NCI-H2196 (cell line): ENCODE measurements around the gene DERL3.
A peak's percentile ranks its signal among the peaks of the same experiment; 100 is the strongest.
"Not testable (repeated sequence)": the region's sequence is repeated elsewhere in the genome, so short reads cannot be mapped to it uniquely, and the experiment has no call there.

ENCODE experiments used
- DNase-seq: peaks from one replicate; lab custom pipeline; 2025; ENCODE audit not compliant: unreplicated experiment; lab: John Stamatoyannopoulos, UW

Gene DERL3

DNA sequence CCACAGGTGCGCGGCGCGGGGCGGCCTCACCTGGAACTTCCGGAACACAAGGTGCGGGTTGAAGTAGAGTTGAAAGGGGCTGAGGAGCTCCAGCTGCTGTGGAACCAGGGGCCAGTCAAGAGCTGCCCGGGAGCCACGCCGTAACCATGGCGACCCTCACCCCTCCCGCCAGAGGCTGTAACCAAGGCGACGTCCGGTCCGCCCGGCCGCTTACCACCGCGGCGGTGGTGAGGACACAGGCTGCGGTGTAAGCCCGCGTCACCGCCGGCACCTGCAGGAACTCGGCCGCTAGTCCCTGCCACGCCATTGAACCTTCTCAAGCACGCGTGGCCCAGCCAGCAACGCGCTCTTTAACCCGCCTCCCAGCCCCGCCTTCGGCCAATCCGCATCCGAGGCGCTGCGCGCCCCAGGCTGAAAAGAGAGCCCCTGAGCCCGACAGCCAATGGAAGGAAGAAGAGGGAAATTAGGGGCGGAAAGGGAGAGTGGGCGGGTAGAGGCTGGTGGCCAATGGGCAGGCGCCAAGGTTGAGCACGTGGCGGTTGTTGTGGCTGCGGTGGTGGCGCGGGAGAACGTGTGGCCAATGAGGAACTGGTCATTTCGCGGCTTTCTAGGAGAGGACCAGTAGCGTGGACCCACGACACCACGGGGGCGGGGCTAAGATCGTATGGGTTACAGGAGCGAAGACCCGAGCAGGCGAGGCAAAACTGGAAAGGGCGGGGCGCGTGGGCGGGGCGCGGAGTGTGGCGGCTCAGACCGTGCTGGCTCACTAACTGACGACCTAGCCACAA, at the start of gene DERL3:
DERL3 (minus strand) TSS at position 326 of the 788 bp plus-strand sequence; CDS start at position 307, 19 bp downstream.
- DNase-seq, result peak; percentile 90

GRCh38 chr22:23884140-23884539, 45.3 kb upstream of the DERL3 start:
- DNase-seq, result no peak

DNA sequence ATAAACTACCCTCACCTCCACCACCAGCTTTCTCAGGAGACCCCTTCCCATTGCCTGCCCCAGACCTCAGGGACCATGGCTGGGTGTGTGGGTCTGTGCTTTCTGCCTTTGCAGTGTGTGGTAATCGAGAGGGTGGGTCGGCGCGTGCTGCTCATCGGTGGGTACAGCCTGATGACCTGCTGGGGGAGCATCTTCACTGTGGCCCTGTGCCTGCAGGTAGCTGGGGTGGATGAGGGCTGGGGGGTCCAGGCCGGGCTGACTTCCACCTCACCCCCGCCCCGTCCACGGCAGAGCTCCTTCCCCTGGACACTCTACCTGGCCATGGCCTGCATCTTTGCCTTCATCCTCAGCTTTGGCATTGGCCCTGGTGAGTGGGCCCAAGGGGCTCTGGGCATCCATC, 44.9 kb upstream of the DERL3 start:
- DNase-seq, result no peak

DNA sequence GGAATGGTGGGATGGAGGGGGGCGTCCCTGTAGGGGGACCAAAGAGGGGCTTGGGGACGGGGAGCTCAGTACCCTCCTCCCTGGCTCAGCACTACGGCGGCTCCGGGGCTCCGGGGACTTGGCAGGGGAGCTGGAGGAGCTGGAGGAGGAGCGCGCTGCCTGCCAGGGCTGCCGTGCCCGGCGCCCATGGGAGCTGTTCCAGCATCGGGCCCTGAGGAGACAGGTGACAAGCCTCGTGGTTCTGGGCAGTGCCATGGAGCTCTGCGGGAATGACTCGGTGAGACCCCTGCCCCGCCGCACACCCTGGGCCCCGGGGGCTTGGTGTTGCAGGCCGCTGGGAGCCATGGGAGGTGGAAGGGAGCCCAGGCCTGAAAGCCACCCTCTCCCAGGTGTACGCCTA, 43.6 kb upstream of the DERL3 start:
- DNase-seq, result no peak

DNA sequence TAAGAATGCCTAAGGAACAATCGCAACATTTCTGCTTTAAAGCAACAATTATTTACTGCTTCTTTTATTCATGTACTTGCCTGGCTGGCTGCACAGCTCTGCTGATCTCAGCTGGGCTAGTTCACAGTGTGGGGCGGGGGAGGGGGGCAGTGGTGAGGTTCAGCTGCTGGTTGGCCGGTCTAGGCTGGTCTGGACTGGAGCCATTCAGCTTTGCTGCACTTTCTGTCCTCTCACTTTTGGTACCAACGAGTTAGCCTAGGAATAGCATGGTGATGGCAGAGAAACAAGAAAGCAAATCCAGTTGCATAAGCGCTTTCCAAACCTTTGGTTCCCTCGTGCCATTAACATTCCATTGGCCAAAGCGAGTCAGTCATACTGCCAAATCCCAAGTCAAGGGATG, 39.4 kb upstream of the DERL3 start:
- no peak for DNase-seq

DNA sequence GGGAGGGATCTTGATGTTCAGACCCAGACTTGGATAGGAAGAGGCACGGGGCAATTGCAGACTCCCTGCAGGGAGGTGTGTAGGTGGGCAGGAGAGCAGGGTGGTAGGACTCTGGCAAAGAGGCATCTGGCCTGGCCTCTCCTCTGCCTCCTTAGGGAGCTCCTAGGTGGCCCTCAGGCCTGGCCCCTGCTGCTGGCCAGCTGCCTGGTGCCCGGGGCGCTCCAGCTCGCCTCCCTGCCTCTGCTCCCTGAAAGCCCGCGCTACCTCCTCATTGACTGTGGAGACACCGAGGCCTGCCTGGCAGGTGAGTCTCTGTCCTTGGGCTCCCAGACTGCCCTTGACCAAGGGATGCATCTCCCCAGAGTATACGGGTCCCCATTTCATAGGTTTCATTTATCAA, 38.8 kb upstream of the DERL3 start:
- no peak for DNase-seq

DNA sequence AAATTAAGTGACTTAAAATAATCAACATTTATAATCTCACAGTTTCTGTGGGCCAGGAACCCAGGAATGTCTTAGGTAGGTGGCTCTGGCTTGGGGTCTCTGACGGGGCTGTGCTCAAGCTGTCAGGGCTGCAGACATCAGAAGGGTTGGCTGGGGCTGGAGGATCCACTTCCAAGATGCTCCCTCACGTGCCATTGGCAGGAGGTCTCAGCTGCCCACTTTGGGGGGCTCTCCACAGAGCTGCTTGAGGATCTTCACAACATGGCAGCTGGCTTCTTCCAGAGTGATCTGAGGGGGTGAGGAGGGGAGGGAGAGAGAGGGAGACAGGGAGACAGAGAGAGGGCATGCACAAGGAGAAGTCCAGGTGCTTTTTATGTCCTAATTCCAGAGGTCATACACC, 37.0 kb upstream of the DERL3 start:
- no peak for DNase-seq

DNA sequence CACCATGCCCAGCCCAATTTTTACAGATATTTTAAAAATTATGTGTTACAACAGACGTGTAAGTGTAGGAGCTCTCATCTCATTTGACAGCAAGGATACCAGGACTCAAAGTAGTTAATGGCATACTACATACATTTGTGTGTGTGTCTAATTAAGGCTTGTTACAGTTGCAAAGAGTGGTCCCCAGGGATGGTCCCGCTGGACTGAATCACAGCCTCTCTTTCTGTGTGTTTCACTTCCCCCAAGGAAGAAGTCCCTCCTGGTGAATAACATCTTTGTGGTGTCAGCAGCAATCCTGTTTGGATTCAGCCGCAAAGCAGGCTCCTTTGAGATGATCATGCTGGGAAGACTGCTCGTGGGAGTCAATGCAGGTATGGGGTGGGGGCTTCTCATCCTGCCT, 36.1 kb upstream of the DERL3 start:
- DNase-seq, result no peak

- DNase-seq, result no peak
Observed at GRCh38 chr22:23868580-23868979, 29.8 kb upstream of the DERL3 start.

DNA sequence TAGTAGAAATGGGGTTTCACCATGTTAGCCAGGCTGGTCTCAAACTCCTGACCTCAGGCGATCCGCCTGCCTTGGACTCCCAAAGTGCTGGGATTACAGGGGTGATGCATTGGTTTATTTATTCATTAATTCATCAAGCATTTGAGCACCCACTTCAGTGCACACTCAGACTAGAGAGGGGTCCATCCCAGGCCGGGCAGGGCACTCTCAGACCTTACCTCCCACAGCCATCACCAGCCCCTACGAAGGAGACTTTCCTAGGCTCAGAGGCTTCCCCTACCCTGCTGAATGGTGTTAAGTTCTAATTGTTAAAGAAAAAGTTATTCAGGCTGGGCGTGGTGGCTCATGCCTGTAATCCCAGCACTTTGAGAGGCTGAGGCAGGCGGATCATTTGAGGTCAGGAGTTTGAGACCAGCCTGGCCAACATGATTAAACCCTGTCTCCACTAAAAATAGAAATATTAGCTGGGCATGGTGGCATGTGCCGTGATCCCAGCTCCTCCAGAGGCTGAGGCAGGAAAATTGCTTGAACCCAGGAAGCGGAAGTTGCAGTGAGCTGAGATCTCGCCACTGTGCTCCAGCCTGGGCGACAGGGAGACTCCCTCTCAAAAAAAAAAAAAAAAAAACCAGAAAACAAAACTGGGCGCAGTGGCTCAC, 25.8 kb upstream of the DERL3 start:
- DNase-seq, result not testable (repeated sequence)

DNA sequence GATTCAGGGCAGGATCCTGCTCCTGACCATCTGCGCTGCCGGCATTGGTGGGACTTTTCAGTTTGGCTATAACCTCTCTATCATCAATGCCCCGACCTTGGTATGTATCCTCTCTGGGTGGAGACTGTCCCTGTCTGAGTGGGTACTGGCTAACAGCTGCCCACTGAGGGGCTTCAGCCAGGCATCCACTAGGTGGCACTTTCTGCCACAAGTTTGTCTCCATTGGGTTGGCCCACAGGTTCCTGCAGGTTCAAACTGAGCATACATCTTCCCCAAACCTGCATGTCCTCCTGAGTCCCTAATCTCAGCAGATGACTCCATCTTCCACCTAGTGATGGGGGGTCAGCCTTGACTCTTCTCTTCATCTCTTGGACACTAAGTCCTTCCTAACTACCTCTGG, 23.3 kb upstream of the DERL3 start:
- DNase-seq, result peak; percentile 34

DNA sequence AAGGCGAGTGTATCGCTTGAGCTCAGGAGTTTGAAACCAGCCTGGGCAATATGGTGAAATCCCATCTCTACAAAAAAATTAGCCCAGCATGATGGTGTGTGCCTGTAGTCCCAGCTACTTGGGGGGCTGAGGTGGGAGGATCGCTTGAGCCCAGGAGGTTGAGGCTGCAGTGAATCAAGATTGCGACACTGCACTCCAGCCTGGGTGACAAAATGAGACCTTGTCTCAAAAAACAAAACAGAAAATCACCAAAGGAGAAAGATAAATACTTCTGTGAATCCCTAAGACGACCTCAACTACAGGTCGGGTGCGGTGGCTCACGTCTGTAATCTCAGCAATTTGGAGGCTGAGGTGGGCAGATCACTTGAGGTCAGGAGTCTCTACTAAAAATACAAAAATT, 21.4 kb upstream of the DERL3 start:
- not testable (repeated sequence) for DNase-seq

- no peak for DNase-seq
Observed at GRCh38 chr22:23859201-23859600, 20.4 kb upstream of the DERL3 start.

DNA sequence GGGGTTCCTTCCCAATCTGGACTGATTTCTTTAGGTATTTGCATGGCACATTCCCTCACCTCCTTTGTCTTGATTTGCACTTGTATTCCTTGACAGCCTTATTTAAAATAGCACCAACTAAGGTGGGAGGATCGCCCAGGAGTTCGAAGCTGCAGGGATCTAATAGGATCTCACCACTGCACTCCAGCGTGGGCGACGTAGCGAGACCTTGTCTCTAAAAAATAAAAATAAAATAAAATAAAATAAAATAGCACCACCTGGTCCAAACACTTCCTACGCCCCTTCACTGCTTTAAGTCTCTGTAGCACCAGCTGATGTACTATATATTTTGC, 19.6 kb upstream of the DERL3 start:
- no peak for DNase-seq

- DNase-seq, result peak; percentile 91
Observed at GRCh38 chr22:23857606-23858483, 19.0 kb upstream of the DERL3 start, which contains the start of gene SLC2A11. Gene SLC2A11 (plus strand): TSS chr22:23857875. CDS start chr22:23858000, 125 bp downstream.

DNA sequence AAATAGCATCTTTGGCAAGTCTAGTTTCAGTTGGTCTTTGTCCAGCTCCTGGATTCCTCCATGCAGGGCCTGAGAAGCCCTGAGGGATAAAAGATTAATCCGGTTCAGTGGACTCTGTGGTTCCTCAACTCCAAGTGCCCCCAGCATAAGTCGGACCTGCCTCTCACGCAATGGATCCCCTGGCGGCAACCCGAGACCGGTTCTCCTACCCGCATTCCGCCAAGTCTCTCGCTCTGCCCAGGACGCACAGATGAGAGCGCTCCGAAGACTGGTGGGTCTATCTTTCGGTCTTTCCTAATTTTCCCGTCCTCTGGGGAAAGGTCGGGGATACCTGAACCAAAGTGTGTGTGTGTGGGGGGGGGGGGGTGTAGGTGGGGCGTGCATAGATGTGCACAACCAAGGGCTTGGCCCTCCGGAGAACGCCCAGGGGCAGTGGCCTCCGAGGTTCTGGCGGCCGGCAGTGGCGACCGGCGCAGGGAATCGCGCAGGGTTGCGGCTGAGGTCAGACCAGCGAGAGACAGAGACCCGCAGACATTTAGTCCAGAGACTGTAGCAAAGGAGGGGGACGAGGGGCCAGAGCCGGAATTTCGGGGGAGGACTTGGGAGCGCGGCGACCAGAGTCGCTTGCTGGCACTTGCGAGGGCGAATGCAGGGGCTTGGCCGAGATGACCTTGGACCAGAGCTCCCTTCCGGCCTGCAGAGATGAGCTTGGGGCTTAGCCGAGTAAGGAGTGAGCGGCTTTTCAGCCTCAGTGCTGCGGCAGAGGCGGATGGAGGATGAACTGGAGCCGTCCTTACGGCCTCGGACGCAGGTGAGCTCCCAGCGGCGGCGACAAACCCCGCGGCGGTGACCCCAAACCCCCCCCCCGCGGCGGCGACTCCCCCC, 18.2 kb upstream of the DERL3 start:
- DNase-seq, result peak; percentile 27

DNA sequence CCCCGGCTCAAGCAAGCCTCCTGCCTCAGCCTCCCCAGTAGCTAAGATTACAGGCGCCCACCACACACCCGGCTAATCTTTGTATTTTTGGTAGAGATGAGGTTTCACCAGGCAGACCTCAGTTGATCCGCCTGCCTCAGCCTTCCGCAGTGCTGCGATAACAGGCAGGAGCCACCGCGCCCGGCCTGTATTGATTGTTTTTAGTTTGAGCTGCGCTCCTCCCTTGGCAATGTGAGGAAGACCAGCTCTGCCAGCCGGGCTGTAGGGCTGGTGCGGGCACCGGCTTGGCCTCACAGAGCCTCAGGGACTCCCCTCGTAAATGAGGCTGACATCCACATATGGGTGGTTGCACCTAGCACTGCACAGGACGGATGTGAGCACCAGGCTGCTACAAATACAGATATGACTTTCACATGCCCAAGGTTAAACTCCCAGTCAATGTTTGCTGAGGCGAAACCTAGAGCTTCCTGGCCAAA, 11.4 kb upstream of the DERL3 start:
- DNase-seq, result no peak

GRCh38 chr22:23849009-23850006, 10.5 kb upstream of the DERL3 start:
- DNase-seq, result peak; percentile 68
